ENCODE measurements around the gene APOB.

The APOB gene

DNA sequence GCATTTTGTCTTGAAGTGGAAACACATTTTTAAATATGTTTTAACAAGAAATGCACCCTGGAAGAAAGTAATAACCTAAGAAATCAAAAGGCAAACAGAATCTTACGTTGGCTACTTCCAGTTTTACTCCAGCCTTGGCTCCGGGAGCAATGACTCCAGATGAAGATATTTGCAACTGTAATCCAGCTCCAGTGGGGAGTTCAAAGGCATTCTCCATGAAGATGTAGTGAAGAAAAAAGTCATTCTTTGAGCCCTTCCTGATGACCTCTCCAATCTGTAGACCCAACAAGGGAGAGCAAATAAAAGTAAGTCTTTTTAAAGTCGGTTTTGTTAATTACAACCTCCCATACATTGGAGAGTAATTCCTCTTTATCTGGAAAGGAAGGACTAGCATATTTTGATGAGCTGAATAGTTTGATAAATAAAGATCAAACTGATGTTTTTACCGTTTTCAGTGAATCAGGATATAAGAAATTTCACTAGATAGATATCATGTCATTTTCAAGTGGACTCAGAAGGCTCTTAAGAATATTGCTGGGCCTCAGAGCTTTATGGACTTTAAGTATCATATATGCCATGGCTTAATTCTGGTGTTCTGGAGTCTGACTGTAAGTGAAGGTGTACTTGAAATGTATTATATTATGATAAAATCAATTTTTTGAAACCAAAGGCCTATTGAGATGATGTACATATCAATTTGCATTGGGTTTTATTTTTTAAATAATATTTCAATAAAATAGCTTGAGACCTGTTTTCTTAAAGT lies 20.3 kb downstream of the APOB start:
- DNase-seq (ENCODE audit: low read depth in 1 of 2, low spot score in 1 of 2), result no peak
- no peak for TF ChIP-seq POLR2AphosphoS5 (IDR thresholded peaks at IDR 0.05; ENCODE audit: low read depth)
- no peak for TF ChIP-seq GABPA (IDR thresholded peaks at IDR 0.05; ENCODE audit: low read depth)
- TF ChIP-seq, protein P1, sequence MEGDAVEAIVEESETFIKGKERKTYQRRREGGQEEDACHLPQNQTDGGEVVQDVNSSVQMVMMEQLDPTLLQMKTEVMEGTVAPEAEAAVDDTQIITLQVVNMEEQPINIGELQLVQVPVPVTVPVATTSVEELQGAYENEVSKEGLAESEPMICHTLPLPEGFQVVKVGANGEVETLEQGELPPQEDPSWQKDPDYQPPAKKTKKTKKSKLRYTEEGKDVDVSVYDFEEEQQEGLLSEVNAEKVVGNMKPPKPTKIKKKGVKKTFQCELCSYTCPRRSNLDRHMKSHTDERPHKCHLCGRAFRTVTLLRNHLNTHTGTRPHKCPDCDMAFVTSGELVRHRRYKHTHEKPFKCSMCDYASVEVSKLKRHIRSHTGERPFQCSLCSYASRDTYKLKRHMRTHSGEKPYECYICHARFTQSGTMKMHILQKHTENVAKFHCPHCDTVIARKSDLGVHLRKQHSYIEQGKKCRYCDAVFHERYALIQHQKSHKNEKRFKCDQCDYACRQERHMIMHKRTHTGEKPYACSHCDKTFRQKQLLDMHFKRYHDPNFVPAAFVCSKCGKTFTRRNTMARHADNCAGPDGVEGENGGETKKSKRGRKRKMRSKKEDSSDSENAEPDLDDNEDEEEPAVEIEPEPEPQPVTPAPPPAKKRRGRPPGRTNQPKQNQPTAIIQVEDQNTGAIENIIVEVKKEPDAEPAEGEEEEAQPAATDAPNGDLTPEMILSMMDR (IDR thresholded peaks at IDR 0.05; ENCODE audit: insufficient read depth, low read length), result no peak
- TF ChIP-seq SPI1 (IDR thresholded peaks at IDR 0.05; ENCODE audit: borderline replicate concordance, low read depth), result no peak
- TF ChIP-seq, protein P2, sequence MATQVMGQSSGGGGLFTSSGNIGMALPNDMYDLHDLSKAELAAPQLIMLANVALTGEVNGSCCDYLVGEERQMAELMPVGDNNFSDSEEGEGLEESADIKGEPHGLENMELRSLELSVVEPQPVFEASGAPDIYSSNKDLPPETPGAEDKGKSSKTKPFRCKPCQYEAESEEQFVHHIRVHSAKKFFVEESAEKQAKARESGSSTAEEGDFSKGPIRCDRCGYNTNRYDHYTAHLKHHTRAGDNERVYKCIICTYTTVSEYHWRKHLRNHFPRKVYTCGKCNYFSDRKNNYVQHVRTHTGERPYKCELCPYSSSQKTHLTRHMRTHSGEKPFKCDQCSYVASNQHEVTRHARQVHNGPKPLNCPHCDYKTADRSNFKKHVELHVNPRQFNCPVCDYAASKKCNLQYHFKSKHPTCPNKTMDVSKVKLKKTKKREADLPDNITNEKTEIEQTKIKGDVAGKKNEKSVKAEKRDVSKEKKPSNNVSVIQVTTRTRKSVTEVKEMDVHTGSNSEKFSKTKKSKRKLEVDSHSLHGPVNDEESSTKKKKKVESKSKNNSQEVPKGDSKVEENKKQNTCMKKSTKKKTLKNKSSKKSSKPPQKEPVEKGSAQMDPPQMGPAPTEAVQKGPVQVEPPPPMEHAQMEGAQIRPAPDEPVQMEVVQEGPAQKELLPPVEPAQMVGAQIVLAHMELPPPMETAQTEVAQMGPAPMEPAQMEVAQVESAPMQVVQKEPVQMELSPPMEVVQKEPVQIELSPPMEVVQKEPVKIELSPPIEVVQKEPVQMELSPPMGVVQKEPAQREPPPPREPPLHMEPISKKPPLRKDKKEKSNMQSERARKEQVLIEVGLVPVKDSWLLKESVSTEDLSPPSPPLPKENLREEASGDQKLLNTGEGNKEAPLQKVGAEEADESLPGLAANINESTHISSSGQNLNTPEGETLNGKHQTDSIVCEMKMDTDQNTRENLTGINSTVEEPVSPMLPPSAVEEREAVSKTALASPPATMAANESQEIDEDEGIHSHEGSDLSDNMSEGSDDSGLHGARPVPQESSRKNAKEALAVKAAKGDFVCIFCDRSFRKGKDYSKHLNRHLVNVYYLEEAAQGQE (IDR thresholded peaks at IDR 0.05; ENCODE audit: insufficient replicate concordance, low read depth), result no peak
- H3K4me3 ChIP-seq (replicated peaks; ENCODE audit: insufficient read depth, low read length), result no peak overlapping the region
- peaks cover 2% of the 10 kb centered on the region for H3K27me3 ChIP-seq (ENCODE audit: insufficient read depth, poor library complexity, severe bottlenecking)
- H3K27ac ChIP-seq (replicated peaks), result no peak overlapping the region

DNA sequence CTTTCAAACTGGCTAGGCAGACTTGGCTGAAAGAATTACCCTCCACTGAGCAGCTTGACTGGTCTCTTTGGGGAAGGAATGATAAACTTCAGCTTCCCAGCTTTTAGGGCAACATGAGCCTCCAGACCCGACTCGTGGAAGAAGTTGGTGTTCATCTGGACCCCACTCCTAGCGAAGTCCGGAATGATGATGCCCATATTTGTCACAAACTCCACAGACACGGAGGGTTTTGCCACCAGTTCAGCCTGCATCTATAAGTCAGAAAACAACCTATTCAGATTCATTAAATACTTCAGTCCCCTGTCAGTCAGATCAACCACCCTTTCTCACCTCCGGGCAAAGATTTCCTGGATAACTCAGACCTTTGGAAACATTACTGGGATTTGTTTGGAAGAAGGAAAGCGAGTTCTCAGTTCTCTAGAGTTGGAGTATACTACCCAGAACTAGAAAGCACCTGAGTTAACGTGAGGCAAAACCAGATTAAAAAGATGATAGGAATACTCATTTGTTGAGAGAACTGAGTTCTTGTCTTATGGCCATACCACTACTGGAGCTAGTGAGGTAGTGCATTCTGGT lies 21.0 kb downstream of the APOB start:
- DNase-seq (ENCODE audit: low read depth in 1 of 2, low spot score in 1 of 2), result no peak
- no peak overlapping the region for H3K4me3 ChIP-seq (replicated peaks; ENCODE audit: insufficient read depth, low read length)
- peaks cover 2% of the 10 kb centered on the region for H3K27me3 ChIP-seq (ENCODE audit: insufficient read depth, poor library complexity, severe bottlenecking)
- H3K27ac ChIP-seq (replicated peaks), result no peak overlapping the region
- TF ChIP-seq, protein P2 (IDR thresholded peaks at IDR 0.05; ENCODE audit: insufficient replicate concordance, low read depth), result no peak
- TF ChIP-seq SPI1 (IDR thresholded peaks at IDR 0.05; ENCODE audit: borderline replicate concordance, low read depth) (no peak), POLR2AphosphoS5 (IDR thresholded peaks at IDR 0.05; ENCODE audit: low read depth) (no peak), GABPA (IDR thresholded peaks at IDR 0.05; ENCODE audit: low read depth) (no peak)
- TF ChIP-seq, protein P1 (IDR thresholded peaks at IDR 0.05; ENCODE audit: insufficient read depth, low read length), result no peak

DNA sequence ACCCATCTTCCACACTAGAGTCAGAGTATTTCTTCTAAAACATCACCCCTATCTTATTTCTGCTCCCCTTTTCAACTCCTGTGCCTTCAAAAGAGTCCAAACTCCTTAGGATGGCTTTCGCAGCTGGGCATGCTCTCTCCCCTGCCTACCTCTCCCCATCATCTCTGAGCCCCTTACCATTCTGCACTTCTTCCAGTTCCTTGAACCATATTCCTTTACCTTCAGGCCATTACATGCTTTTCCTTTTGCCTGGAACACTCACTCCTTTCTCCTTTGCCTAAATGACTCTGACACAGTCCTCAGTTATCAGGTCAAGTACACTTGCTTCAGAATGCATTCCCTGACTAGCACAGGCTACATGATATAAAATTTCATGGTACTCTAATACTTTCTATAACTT lies 22.4 kb downstream of the APOB start:
- no peak for DNase-seq (ENCODE audit: low read depth in 1 of 2, low spot score in 1 of 2)
- no peak overlapping the region for H3K27ac ChIP-seq (replicated peaks)
- H3K27me3 ChIP-seq (ENCODE audit: insufficient read depth, poor library complexity, severe bottlenecking), result peaks cover 2% of the 10 kb centered on the region
- no peak overlapping the region for H3K4me3 ChIP-seq (replicated peaks; ENCODE audit: insufficient read depth, low read length)
- TF ChIP-seq, protein P2 (IDR thresholded peaks at IDR 0.05; ENCODE audit: insufficient replicate concordance, low read depth), result no peak
- no peak for TF ChIP-seq POLR2AphosphoS5 (IDR thresholded peaks at IDR 0.05; ENCODE audit: low read depth)
- no peak for TF ChIP-seq GABPA (IDR thresholded peaks at IDR 0.05; ENCODE audit: low read depth)
- TF ChIP-seq, protein P1 (IDR thresholded peaks at IDR 0.05; ENCODE audit: insufficient read depth, low read length), result no peak
- no peak for TF ChIP-seq SPI1 (IDR thresholded peaks at IDR 0.05; ENCODE audit: borderline replicate concordance, low read depth)

Measured in HL-60 (cell line).